ENCODE results near the gene TAF11.
A peak's percentile ranks its signal among the peaks of the same experiment; 100 is the strongest.
"Not testable (repeated sequence)": the region's sequence is repeated elsewhere in the genome, so short reads cannot be mapped to it uniquely, and the experiment has no call there.

TAF11 gene

GRCh38 chr6:34901930-34902329, 14.1 kb upstream of the TAF11 start:
- DNase-seq = no peak

DNA sequence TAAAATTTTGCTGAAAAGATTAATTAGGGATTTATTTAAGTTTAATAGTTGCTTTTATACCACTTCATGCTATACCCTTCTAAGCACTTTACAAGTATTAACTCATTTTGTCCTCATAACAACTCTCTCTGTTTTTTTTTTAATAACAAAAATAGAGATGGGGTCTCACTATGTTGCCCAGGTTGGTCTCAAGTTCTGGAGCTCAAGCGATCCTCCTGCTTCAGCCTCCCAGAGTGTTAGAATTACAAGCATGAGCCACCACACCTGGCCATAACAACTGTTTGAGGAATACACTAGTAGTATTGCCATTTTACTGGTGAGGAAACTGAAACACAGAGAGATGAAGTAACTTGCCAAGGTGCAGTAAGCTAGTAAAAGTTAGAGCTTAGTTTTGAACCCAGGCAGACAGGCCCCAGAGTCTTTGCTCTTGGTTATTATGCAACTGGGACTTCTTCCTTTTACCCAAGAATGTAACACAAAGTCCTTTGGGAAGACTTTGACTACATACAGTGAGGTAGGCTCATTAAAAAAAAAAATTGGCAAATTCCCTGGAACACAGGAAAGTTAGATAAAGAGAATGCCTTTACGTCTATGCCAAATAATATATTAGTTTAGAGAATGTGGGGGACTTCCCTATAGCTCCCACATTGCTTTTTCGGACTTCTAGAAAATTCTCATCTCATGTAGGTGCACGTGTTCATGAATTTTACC, 12.6 kb upstream of the TAF11 start:
- no peak for DNase-seq

GRCh38 chr6:34899748-34900147, 11.9 kb upstream of the TAF11 start:
- DNase-seq = not testable (repeated sequence)

- DNase-seq = no peak
Measured at GRCh38 chr6:34897716-34898115, 9.9 kb upstream of the TAF11 start.

GRCh38 chr6:34897130-34897529, 9.3 kb upstream of the TAF11 start:
- no peak for DNase-seq

DNA sequence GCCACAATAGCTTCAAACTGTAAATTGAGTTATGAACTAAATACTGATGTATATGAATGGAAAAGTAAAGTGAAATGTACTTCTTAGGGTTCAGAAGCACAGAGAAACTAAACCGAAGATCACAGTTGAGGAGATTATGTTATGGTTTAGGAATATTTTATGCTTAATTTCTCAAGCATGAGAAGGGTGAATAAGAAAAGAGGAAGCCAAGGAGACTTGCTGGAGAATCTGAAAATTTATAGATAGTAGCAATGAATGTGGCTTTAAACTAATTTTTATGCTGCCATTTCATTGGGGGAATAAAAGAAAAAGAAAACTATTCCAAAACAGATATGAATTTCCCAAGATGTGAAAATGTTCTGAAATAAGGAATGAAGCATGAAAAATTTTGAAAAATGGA, 6.9 kb upstream of the TAF11 start:
- no peak for DNase-seq

GRCh38 chr6:34891296-34891695, 3.5 kb upstream of the TAF11 start:
- DNase-seq = no peak

- no peak for DNase-seq
Measured at GRCh38 chr6:34890533-34890925, 2.7 kb upstream of the TAF11 start.

- peak; percentile 91 to 94 for DNase-seq
Measured at GRCh38 chr6:34888874-34889555, 1.2 kb upstream of the TAF11 start, which contains the start of gene ANKS1A. TSS of gene ANKS1A (plus strand) at chr6:34889255. CDS start at chr6:34889403, 148 bp downstream.

DNA sequence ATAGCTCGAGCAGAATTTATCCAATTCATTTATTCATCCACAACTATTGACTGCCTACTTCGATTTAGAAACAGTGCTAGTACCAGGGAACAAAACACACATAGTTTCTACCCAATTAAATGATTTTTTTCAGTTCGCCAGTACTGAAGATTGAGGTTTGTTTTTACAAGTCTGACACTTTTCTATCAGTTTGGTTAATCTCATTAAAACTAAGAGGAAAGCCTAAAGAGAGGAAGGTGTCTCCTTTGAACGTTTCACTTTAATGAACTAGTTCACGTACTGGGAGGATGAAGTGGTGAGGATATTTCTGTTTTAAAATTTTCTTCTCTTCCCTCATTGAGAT, 643 bp upstream of the TAF11 start:
- peak in 1 of 2 donors; percentile 55 for DNase-seq

DNA sequence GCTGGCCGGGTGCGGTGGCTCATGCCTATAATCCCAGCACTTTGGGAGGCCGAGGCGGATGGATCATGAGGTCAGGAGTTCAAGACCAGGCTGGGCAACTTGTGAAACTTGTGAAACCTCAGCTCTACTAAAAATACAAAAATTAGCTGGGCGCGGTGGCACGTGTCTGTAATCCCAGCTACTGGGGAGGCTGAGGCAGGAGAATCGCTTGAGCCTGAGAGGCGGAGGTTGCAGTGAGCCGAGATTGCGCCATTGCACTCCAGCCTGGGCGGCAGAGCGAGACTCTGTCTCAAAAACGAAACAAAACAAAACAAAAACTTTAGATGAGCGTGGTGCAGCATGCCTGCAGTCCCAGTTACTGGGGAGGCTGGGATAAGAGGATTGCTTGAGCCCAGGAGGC, 2.0 kb downstream of the TAF11 start:
- not testable (repeated sequence) for DNase-seq

GRCh38 chr6:34884996-34885395, 2.8 kb downstream of the TAF11 start:
- DNase-seq = no peak

DNA sequence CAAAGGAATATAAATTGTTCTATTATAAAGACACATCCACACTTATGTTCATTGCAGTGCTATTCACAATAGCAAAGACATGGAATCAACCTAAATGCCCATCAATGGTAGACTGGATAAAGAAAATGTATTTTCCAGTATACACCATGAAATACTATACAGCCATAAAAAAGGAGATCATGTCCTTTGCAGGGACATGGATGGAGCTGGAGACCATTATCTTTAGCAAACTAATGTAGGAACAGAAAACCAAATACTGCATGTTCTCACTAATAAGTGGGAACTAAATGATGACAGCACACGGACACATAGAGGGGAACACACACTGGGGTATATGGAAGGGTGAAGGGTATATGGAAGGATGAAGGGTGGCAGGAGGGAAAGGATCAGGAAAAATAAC, 3.8 kb downstream of the TAF11 start:
- DNase-seq = not testable (repeated sequence)

GRCh38 chr6:34877869-34878485, 9.9 kb downstream of the TAF11 start:
- DNase-seq = no peak

GRCh38 chr6:34877259-34877658, 10.6 kb downstream of the TAF11 start:
- DNase-seq = no peak

DNA sequence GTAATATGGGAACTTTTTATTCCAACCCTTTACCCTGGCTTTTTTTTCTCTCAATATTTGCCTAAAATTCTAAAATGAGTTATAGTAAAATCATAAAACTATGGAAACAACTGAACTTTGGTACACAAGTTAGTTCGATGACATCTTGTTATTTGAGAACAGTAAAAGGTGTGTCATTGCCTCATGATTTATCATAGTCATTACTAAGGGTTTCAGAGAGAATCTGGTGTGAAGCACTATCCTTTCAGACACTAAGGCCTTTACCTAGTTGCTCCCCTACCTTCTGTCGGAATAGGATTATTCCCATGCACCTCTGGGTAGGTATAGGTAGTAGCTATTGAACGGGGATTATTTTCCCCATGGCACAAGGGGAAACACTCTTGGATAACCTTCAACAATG, 11.4 kb downstream of the TAF11 start:
- no peak for DNase-seq

GRCh38 chr6:34875292-34876213, 12.3 kb downstream of the TAF11 start:
- no peak for DNase-seq

- DNase-seq = no peak
Measured at GRCh38 chr6:34872332-34872731, 15.5 kb downstream of the TAF11 start.

DNA sequence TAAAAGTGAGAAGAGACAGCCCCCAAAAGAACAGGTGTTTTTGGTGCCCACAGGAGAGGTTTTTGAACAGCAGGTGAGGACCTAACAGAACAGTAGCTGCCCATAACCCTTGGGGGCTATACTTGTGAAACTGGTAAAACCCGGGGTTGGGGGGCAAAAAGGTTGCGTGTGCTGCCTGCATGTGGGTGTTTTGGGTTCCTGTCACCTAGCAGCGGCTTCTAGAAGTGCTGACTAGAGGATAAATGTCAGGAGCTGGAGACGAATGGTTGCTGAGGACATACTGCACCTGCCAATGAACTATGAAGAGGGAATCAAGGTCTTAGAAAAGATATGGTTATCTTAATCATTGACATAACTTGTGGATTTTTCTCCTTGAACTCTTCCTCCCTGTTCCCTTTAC, 16.0 kb downstream of the TAF11 start:
- DNase-seq = no peak

DNA sequence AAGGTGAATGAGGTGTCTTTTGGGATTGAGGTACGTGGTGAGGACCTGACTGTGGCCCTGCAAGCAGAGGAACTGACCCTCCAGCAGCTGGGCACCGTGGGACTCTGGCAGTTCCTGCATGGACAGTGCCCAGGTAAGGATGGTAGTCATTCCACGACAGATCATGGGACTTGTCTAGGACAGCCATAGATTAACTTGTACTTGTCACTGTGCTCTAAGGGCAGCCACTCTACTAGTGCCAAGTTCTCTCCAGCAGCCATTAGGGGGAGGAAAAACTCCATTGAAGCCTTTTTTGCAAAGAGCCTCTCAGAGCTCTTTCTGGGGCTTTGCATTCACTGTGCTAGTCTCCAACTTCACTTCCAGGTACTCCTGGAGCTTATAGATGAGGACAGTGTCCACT, 20.4 kb downstream of the TAF11 start:
- no peak for DNase-seq

DNA sequence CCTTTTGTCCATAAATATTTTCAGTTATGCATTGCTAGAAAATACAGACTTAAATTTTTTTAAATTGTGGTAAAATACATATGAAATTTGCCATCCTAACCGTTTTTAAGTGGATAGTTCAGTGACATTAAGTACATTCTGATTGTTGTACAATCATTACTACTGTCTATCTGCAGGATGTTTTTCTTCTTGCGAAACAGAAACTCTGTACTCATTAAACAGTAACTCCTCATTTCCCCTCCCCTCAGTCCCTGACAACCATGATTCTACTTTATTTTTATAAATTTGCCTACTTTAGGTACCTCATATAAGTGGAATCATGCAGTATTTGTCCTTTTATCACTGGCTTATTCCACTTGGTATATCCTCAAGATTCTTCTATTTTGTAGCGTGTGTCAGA, 21.3 kb downstream of the TAF11 start:
- no peak for DNase-seq

DNA sequence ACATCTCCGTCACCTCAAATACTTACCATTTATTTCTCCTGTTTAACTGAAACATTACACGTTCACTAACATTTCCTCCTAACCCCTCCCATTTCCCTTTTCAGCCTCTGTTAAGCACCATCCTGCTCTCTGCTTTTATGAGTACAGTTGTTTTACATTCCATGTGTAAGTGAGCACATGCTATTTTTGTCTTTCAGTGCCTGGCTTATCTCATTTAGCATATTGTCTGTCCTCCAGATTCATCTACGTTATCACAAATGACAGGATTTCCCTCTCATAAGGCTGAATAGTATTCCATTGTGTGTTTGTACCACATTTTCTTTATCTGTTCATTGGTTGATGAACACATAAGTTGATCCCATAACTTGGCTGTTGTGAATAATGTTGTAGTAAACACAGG, 22.7 kb downstream of the TAF11 start:
- DNase-seq = no peak

DNA sequence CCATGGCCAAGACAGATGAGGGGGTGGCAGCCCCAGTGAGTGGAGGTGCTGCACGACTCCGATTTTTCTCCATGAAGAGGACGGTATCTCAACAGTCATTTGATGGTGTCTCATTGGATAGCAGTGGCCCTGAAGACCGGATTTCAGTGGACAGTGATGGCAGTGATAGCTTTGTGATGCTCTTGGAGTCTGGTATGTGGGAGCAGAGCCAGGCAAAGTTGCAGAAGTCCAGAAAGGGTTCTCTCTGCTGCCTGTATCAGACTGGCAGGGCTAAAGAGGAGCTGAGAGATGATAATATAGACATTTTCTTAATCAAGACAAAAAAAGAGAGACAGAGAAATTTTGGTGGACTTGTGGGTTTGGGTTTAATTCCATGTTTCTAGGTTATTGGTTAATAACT, 23.8 kb downstream of the TAF11 start:
- DNase-seq = no peak
